Large intestine (tissue), 3 donors: ENCODE measurements around the gene AS3MT. TPM values are rescaled to one million over a fixed set of nuclear protein-coding genes. Genes with fewer than 3 reads are reported as not detected.
"Not testable (repeated sequence)": the region's sequence is repeated elsewhere in the genome, so short reads cannot be mapped to it uniquely, and the experiment has no call there.

ENCODE experiments used
- DNase-seq, 2 donors: peaks; one replicate each; pipeline versions ENCODE4 v3.0.0 to v3.0.0-alpha.2; 2013
- H3K27ac ChIP-seq: one replicate; pipeline ENCODE4 v1.5.1; 2013; ENCODE audit warnings: low read length
- H3K27me3 ChIP-seq: 2 replicates; pipeline ENCODE4 v1.6.1; 2013; ENCODE audit warnings: low read length; ENCODE audit not compliant: control insufficient read depth, insufficient read depth
- H3K36me3 ChIP-seq: 2 replicates; pipeline ENCODE4 v1.6.1; 2013; ENCODE audit warnings: low read length; ENCODE audit not compliant: control insufficient read depth, insufficient read depth
- H3K4me1 ChIP-seq: one replicate; pipeline ENCODE4 v1.6.1; 2013; ENCODE audit warnings: low read length; ENCODE audit not compliant: control insufficient read depth, insufficient read depth
- H3K4me3 ChIP-seq: one replicate; pipeline ENCODE4 v1.5.1; 2013; ENCODE audit warnings: low read length
- H3K9me3 ChIP-seq: one replicate; pipeline ENCODE4 v1.6.1; 2013; ENCODE audit warnings: mild to moderate bottlenecking, low read depth, low read length, moderate library complexity; ENCODE audit not compliant: control insufficient read depth
- WGBS: methylation state at CpG from one replicate; pipeline ENCODE4 v1.1.5; 2013; ENCODE audit warnings: low lambda C conversion rate; ENCODE audit not compliant: insufficient coverage; 5-methylcytosine and 5-hydroxymethylcytosine counted together
- polyA plus RNA-seq: library from polyadenylated mRNA; unstranded; fragments of 120-200 nt; gene quantifications from one replicate; pipeline ENCODE4 v1.2.1, GENCODE V29; 2013

The AS3MT gene
- polyA plus RNA-seq, 1 donor, result 15.5 TPM

GRCh38 chr10:102919246-102919959, 50.1 kb downstream of the AS3MT start:
- DNase-seq, result peak in 1 of 2 donors; percentile 20
- Histone ChIP-seq H3K9me3 (no peaks in the 10 kb centered on the region), H3K4me1 (peaks cover 9% of the 10 kb centered on the region), H3K36me3 (no peaks in the 10 kb centered on the region), H3K27me3 (no peaks in the 10 kb centered on the region), H3K4me3 (peak overlapping the region; percentile 83), H3K27ac (no peak overlapping the region)
- WGBS, result no CpG with 5 or more reads among the region's 47 CpGs

GRCh38 chr10:102919992-102920739, 50.9 kb downstream of the AS3MT start:
- Histone ChIP-seq H3K27me3 (no peaks in the 10 kb centered on the region), H3K4me1 (peaks cover 9% of the 10 kb centered on the region), H3K36me3 (no peaks in the 10 kb centered on the region), H3K9me3 (no peaks in the 10 kb centered on the region), H3K4me3 (peak overlapping the region; percentile 83), H3K27ac (peak overlapping the region; percentile 46)
- 60% methylated on average over 2 of the region's 9 CpGs for WGBS
- DNase-seq, result peak; percentile 7 to 63

GRCh38 chr10:102923601-102924000, 54.3 kb downstream of the AS3MT start:
- Histone ChIP-seq H3K4me1 (peaks cover 9% of the 10 kb centered on the region), H3K27me3 (no peaks in the 10 kb centered on the region), H3K36me3 (peaks cover 9% of the 10 kb centered on the region), H3K4me3 (no peak overlapping the region), H3K9me3 (no peaks in the 10 kb centered on the region), H3K27ac (no peak overlapping the region)
- no peak for DNase-seq

- 81% methylated on average over 3 of the region's 6 CpGs for WGBS
- Histone ChIP-seq H3K27ac (no peak overlapping the region), H3K27me3 (no peaks in the 10 kb centered on the region), H3K4me3 (no peak overlapping the region), H3K4me1 (peaks cover 3% of the 10 kb centered on the region), H3K9me3 (no peaks in the 10 kb centered on the region), H3K36me3 (peaks cover 10% of the 10 kb centered on the region)
- DNase-seq, result no peak
These were observed 57.6 kb downstream of the AS3MT start for GRCh38 chr10:102926842-102927241.

DNA sequence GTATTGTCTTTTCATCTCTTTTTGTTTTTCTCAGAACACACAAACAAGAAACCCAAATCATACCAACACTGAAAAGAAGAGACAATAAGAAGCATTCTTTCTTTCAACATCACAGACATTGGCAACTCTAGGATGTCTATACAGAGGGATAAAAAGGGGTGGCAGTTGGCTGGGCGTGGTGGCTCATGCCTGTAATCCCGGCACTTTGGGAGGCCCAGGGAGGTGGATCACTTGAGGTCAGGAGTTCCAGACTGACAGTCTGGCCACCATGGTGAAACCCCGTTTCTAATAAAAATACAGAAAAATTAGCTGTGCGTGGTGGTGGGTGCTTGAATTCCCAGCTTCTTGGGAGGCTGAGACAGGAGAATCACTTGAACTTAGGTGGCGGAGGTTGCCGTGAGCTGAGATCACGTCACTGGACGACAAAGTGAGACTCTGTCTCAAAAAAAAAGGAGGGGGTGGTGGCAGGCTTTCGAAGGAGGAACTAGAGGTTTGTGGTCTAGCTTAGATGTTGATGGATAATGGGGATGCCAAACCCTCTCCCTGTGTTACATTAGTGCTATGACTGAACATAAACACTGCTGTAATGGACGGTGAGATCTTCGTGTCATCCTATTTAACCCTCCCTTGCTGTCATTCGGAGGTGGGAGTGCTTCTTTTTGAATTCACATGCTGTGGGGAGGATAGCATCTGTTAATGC, 58.2 kb downstream of the AS3MT start:
- no peak for DNase-seq
- no peak overlapping the region for H3K4me3 ChIP-seq
- no peaks in the 10 kb centered on the region for H3K9me3 ChIP-seq
- no peak overlapping the region for H3K27ac ChIP-seq
- WGBS, result 96% methylated on average over 4 of the region's 12 CpGs
- H3K36me3 ChIP-seq, result peaks cover 10% of the 10 kb centered on the region
- H3K4me1 ChIP-seq, result peaks cover 3% of the 10 kb centered on the region
- H3K27me3 ChIP-seq, result no peaks in the 10 kb centered on the region

DNA sequence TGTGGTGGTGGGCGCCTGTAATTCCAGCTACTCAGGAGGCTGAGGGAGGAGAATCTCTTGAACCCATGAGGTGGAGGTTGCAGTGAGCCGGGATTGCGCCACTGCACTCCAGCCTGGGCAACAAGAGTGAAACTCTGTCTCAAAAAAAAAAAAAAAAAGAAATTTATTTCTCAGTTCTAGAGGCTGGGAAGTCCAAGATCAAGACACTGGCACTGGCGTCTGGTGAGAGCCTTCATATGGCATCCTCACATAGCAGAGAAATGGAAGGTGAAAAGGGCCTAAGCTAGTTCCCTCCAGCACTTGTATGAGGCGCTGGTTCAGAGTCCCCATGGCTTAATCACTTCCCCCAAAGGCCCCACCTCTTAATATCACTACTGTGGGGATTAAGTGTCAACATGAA, 59.2 kb downstream of the AS3MT start:
- not testable (repeated sequence) for H3K9me3 ChIP-seq, H3K27me3 ChIP-seq, H3K4me1 ChIP-seq, H3K4me3 ChIP-seq, H3K27ac ChIP-seq, DNase-seq
- H3K36me3 ChIP-seq, result peaks cover 10% of the 10 kb centered on the region
- no CpG with 5 or more reads among the region's 5 CpGs for WGBS

- Histone ChIP-seq H3K36me3 (peaks cover 10% of the 10 kb centered on the region), H3K27ac (no peak overlapping the region), H3K9me3 (no peaks in the 10 kb centered on the region), H3K4me1 (no peaks in the 10 kb centered on the region), H3K4me3 (no peak overlapping the region), H3K27me3 (no peaks in the 10 kb centered on the region)
- DNase-seq, result no peak
- no CpG with 5 or more reads among the region's 2 CpGs for WGBS
These were observed 61.5 kb downstream of the AS3MT start for GRCh38 chr10:102930720-102931119.

GRCh38 chr10:102931643-102932042, 62.4 kb downstream of the AS3MT start:
- no peak overlapping the region for H3K4me3 ChIP-seq
- 100% methylated on average over 1 of the region's 5 CpGs for WGBS
- no peaks in the 10 kb centered on the region for H3K27me3 ChIP-seq
- H3K36me3 ChIP-seq, result peaks cover 10% of the 10 kb centered on the region
- DNase-seq, result no peak
- H3K27ac ChIP-seq, result no peak overlapping the region
- no peaks in the 10 kb centered on the region for H3K9me3 ChIP-seq
- no peaks in the 10 kb centered on the region for H3K4me1 ChIP-seq

GRCh38 chr10:102935505-102935904, 66.2 kb downstream of the AS3MT start:
- Histone ChIP-seq H3K27me3 (no peaks in the 10 kb centered on the region), H3K4me3 (no peak overlapping the region), H3K36me3 (no peaks in the 10 kb centered on the region), H3K9me3 (no peaks in the 10 kb centered on the region), H3K4me1 (no peaks in the 10 kb centered on the region), H3K27ac (no peak overlapping the region)
- no peak for DNase-seq
- WGBS, result no CpG with 5 or more reads among the region's 4 CpGs

- no CpG with 5 or more reads among the region's 3 CpGs for WGBS
These were observed 66.8 kb downstream of the AS3MT start for GRCh38 chr10:102935939-102936605.

More at GRCh38 chr10:102935939-102936605, 66.8 kb downstream of the AS3MT start:
- Histone ChIP-seq H3K27me3 (no peaks in the 10 kb centered on the region), H3K4me1 (no peaks in the 10 kb centered on the region), H3K4me3 (no peak overlapping the region), H3K27ac (no peak overlapping the region), H3K36me3 (no peaks in the 10 kb centered on the region), H3K9me3 (no peaks in the 10 kb centered on the region)
- DNase-seq, result no peak
